Endothelial cell (in vitro differentiated cells): Measurements from ENCODE around the gene HSP90AB1. TPM values are rescaled to one million over a fixed set of nuclear protein-coding genes. Genes with fewer than 3 reads are reported as not detected.

Experiments
- DNase-seq: peaks from one replicate; pipeline ENCODE4 v3.0.0; 2021; ENCODE audit warnings: low spot score
- H3K27ac Mint-ChIP-seq: one replicate; pipeline ENCODE4 v1.8.0; 2021; ENCODE audit warnings: mixed read lengths, inconsistent platforms; ENCODE audit not compliant: unreplicated experiment
- H3K27me3 Mint-ChIP-seq: one replicate; pipeline ENCODE4 v1.8.0; 2021; ENCODE audit warnings: mild to moderate bottlenecking, moderate library complexity, mixed read lengths, inconsistent platforms; ENCODE audit not compliant: unreplicated experiment
- H3K36me3 Mint-ChIP-seq: one replicate; pipeline ENCODE4 v1.8.0; 2021; ENCODE audit warnings: mild to moderate bottlenecking, low read depth, mixed read lengths, inconsistent platforms; ENCODE audit not compliant: unreplicated experiment
- H3K4me1 Mint-ChIP-seq: one replicate; pipeline ENCODE4 v1.8.0; 2021; ENCODE audit warnings: mild to moderate bottlenecking, mixed read lengths, inconsistent platforms; ENCODE audit not compliant: unreplicated experiment
- H3K4me3 Mint-ChIP-seq: one replicate; pipeline ENCODE4 v1.8.0; 2021; ENCODE audit warnings: mild to moderate bottlenecking, mixed read lengths, inconsistent platforms; ENCODE audit not compliant: unreplicated experiment
- H3K9me3 Mint-ChIP-seq: one replicate; pipeline ENCODE4 v1.8.0; 2021; ENCODE audit warnings: mixed read lengths, inconsistent platforms; ENCODE audit not compliant: unreplicated experiment
- total RNA-seq: library from RNA; stranded (reverse); fragmentation: NEBNext Ultra II Directional; extraction: Animal tissue kit (Norgen Biotek cat#: 25700); gene quantifications from one replicate; pipeline ENCODE4 v1.2.1, GENCODE V29; 2021; ENCODE audit not compliant: unreplicated experiment
- TF ChIP-seq, protein P1 (sequence below): fragments of 200-600 bp; sonication (generic); IDR thresholded peaks from one replicate; pipeline ENCODE4 v1.5.0; 2021; ENCODE audit warnings: antibody characterized with exemption; ENCODE audit not compliant: unreplicated experiment

Gene HSP90AB1
- total RNA-seq, 1 donor from 2014 or later: 962 TPM

DNA sequence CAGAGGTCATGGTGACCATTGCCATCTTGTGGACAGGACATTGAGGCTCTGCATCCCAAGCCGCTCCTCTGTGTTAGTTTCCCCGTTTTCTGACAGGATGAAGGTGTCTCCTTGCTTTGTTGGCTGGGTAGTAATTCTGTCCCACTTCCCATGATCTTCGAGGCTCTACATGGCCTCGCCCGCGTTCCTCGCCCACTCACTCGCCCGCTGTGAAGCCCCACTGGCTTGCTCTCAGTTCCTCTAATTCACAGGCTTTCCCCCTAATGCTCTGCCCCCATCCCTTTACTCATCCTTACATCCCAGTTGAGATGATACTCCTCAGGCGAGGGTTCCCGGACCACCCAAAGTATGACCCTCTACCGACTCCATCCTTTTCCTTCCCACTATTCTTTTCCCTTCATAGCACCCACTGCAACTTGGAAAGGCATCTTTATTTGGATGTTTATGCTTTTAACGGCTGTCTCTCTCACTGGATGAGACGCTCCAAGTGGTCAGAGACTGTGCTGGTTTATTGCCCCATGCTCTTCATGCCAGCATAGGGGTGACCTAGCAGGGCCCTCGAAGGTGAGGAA lies 10.9 kb downstream of the HSP90AB1 start:
- Mint-ChIP-seq H3K4me3 (peak overlapping the region; percentile 92), H3K36me3 (peaks cover 49% of the 10 kb centered on the region), H3K4me1 (peaks cover 42% of the 10 kb centered on the region), H3K9me3 (no peaks in the 10 kb centered on the region), H3K27ac (peak overlapping the region; percentile 90), H3K27me3 (peaks cover 14% of the 10 kb centered on the region)
- no peak for DNase-seq
- TF ChIP-seq, protein P1, sequence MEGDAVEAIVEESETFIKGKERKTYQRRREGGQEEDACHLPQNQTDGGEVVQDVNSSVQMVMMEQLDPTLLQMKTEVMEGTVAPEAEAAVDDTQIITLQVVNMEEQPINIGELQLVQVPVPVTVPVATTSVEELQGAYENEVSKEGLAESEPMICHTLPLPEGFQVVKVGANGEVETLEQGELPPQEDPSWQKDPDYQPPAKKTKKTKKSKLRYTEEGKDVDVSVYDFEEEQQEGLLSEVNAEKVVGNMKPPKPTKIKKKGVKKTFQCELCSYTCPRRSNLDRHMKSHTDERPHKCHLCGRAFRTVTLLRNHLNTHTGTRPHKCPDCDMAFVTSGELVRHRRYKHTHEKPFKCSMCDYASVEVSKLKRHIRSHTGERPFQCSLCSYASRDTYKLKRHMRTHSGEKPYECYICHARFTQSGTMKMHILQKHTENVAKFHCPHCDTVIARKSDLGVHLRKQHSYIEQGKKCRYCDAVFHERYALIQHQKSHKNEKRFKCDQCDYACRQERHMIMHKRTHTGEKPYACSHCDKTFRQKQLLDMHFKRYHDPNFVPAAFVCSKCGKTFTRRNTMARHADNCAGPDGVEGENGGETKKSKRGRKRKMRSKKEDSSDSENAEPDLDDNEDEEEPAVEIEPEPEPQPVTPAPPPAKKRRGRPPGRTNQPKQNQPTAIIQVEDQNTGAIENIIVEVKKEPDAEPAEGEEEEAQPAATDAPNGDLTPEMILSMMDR: no peak

DNA sequence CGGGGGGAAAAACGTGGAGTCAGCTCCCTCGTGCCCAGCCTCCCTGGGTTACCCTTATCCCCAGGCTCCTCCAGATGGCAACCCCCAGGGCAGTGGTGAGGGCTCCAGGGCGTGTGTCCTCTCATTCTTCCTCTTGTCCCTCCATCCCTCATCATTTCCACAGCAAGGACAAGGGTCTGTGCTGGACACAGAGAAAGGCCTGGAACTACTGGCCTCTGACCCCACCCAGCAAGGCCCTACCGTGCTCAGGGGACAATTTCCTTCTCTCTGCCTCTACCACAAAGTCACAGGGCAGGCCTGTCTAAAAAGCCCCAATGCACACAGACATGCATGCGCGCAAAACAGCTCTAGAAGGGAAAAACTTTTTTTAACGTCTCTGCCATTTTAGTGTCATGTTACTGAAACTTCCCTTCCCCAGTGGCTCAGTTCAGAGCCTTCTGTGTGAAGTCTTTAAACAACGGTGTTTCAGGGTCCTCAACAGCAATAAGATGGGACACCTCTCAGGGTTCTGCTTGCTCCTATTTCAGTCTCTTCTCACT lies 11.5 kb downstream of the HSP90AB1 start:
- DNase-seq: no peak
- H3K36me3 Mint-ChIP-seq: peaks cover 44% of the 10 kb centered on the region
- no peaks in the 10 kb centered on the region for H3K9me3 Mint-ChIP-seq
- H3K4me3 Mint-ChIP-seq: peak overlapping the region; percentile 92
- peaks cover 46% of the 10 kb centered on the region for H3K4me1 Mint-ChIP-seq
- H3K27ac Mint-ChIP-seq: no peak overlapping the region
- peaks cover 14% of the 10 kb centered on the region for H3K27me3 Mint-ChIP-seq
- TF ChIP-seq, protein P1: no peak

DNA sequence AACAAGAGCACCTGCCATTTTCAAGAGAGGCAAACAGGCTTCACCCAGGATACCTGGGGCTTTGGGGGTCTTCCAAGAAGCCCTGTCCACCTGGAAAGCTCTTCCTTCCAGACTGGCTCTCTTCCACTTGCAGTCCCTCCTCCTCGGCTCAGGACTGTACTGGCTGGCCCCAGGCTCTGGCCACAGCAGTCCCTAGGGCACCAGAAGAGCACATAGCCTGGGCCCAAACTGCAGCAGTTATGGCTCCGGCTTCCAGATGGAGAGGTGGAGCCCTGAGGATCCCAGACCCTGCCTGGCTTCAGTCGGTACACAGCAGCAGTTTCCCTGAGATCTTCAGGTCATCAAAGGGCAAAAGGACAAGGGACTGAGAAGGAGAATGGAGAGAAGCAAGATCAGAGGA lies 12.0 kb downstream of the HSP90AB1 start:
- peak overlapping the region; percentile 92 for H3K4me3 Mint-ChIP-seq
- no peak for DNase-seq
- H3K9me3 Mint-ChIP-seq: no peaks in the 10 kb centered on the region
- peaks cover 38% of the 10 kb centered on the region for H3K36me3 Mint-ChIP-seq
- peaks cover 52% of the 10 kb centered on the region for H3K4me1 Mint-ChIP-seq
- H3K27me3 Mint-ChIP-seq: peaks cover 14% of the 10 kb centered on the region
- TF ChIP-seq, protein P1: no peak
- H3K27ac Mint-ChIP-seq: no peak overlapping the region

DNA sequence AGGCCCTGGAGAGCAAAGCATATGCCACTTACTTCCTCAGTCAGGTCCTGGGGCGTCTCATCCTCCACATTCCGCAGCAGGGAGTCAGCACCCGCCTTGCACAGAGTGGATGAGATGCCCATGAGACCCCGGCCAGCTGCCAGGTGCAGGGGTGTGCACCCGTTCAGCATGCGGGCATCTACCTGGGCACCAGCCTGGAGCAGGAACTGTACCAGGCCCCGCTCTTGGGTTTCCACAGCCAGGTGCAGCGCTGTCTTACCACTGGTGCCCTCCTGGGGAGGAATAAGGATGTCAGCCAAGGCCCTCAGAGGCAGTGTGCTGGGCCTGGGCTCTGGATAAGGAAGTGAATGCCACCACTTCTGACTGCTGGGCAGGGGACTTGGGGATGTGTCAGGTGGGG lies 13.1 kb downstream of the HSP90AB1 start:
- Mint-ChIP-seq H3K27me3 (peaks cover 15% of the 10 kb centered on the region), H3K4me3 (no peak overlapping the region), H3K27ac (no peak overlapping the region), H3K4me1 (peaks cover 56% of the 10 kb centered on the region), H3K9me3 (no peaks in the 10 kb centered on the region), H3K36me3 (peaks cover 30% of the 10 kb centered on the region)
- no peak for DNase-seq
- TF ChIP-seq, protein P1: no peak

DNA sequence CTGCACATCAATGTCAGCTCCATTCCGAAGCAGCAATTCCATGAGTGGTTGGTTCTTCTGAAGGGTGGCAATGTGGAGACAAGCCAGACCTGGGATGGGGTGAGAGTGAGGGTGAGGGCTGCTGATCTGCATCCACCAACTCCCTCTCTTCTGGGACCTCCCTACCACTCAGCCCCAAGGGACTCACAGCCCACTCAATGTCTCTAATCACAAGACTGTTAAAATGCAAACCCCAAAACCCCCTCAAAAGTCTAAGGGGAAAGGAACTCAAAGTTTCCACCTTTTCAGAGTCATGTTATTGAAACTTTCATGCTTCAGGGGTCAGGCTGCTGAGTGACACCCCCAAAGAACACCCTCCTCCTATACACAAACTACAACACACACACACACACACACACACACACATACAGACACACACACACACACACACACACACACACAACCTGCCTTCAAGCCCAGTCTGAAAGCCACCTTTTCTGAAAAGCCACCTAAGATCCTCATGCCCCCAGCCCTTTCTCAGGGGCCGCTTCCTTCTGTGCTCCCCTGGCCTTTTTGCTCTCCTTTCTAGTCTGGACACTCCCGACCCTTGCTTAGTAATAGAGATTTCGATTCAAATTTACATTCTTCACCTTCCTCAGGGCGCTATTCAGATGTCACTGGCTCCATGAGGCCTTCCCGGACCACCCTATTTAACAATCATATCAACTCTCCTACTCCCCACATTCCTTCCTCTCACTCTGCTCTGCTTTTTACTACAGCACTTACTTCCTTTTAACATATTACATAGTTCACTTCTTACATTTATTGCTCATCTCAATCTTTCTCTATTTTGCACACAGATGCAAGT lies 13.8 kb downstream of the HSP90AB1 start:
- Mint-ChIP-seq H3K27me3 (peaks cover 13% of the 10 kb centered on the region), H3K27ac (peak overlapping the region; percentile 49), H3K36me3 (peaks cover 23% of the 10 kb centered on the region), H3K4me1 (peaks cover 49% of the 10 kb centered on the region), H3K4me3 (peak overlapping the region; percentile 13), H3K9me3 (no peaks in the 10 kb centered on the region)
- TF ChIP-seq, protein P1: no peak
- no peak for DNase-seq
